ENCODE data around the gene PPL. TPM values are rescaled to one million over a fixed set of nuclear protein-coding genes. Genes with fewer than 3 reads are reported as not detected.

Gene PPL
- total and polyA plus RNA-seq, 2 of the 8 experiments (the other 6 are each of a cell fraction or from before 2014, with no cell fraction given) = 11.3 to 29.5 TPM

DNA sequence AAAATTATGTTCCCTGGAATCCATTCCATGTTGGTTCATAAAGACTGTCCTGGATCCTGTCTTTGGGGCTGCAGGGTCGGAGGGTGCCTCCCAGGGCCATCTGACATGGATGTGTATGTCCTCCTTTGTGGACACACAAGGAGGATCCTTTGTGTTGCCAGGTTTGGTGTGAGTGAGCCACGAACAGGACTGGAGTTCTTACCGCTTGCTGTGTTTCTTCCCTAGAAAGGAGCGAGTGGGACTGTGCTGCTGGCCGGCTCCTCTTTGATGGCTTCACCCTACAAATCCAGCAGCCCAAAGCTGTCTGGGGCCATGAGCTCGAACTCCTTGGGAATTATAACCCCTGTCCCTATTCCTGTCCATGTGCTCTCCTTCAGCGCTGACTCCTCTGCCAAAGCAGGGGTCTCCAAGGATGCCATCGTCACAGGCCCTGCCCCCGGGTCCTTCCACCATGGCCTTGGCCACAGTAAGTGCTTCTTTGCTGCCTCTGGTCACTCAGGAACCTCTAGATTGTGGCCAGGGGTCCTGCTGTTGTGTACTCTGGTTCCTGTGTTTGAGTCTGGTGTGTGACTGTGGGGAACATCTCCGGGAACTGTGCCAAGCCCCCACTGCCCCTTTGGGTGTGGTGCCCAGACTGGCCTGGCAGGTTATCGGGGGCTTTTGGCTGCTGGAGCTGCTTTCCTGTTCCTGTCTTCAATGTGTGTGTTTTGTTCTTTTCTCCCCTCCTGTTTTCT lies 60.1 kb downstream of the PPL start:
- Histone ChIP-seq H2BK20ac (ENCODE audit: low read length) (no peak overlapping the region), H3K14ac (ENCODE audit: insufficient read length) (no peak overlapping the region), H4K20me1 (replicated peaks in 1 of 2; ENCODE audit: control insufficient read depth in 1 of 2, insufficient read depth in 2 of 2, low read length in 2 of 2) (peaks cover 0 to 4% of the 10 kb centered on the region in 2 experiments), H3K79me2 (ENCODE audit: control insufficient read depth in 1 of 2, insufficient read depth in 2 of 2, low read length in 2 of 2) (no peaks in the 10 kb centered on the region), H3K23ac (ENCODE audit: insufficient read length) (no peak overlapping the region), H3K9me3 (ENCODE audit: insufficient read depth in 2 of 2, low read depth in 1 of 2, low read length in 1 of 2) (no peaks in the 10 kb centered on the region), H4K8ac (ENCODE audit: extremely low read depth, insufficient read depth, low read length) (no peak overlapping the region), H2BK12ac (ENCODE audit: low read depth, low read length) (no peak overlapping the region), H4K91ac (replicated peaks; ENCODE audit: insufficient read length, low read length) (no peak overlapping the region), H3K27me3 (replicated peaks in 1 of 4; ENCODE audit: control insufficient read depth in 3 of 4, extremely low read depth in 1 of 4, insufficient read depth in 3 of 4, low read length in 3 of 4) (no peaks in the 10 kb centered on the region), H2BK5ac (ENCODE audit: low read depth, low read length) (no peak overlapping the region), H3K36me3 (ENCODE audit: control insufficient read depth in 2 of 4, insufficient read depth in 4 of 4, low read length in 3 of 4) (peaks cover 39 to 89% (median 70%) of the 10 kb centered on the region in 4 experiments), H2AK5ac (ENCODE audit: low read depth, low read length) (no peak overlapping the region), H3K4me2 (ENCODE audit: insufficient read depth in 1 of 2, low read depth in 2 of 2, low read length in 2 of 2) (no peak overlapping the region), H3K4ac (replicated peaks; ENCODE audit: insufficient read length, low read depth, low read length) (no peak overlapping the region), H3K56ac (replicated peaks; ENCODE audit: insufficient read length, low read depth, low read length) (no peak overlapping the region), H2BK15ac (ENCODE audit: low read length) (no peak overlapping the region), H2BK120ac (replicated peaks; ENCODE audit: low read depth, low read length) (no peak overlapping the region), H3K9ac (replicated peaks in 1 of 4; ENCODE audit: extremely low read depth in 1 of 4, low read depth in 3 of 4, low read length in 3 of 4) (no peak overlapping the region), H3K4me3 (ENCODE audit: extremely low read depth in 1 of 4, insufficient read depth in 2 of 4, low read depth in 3 of 4, low read length in 4 of 4) (no peak overlapping the region), H3K18ac (ENCODE audit: extremely low read depth, low read length) (no peak overlapping the region), H3K79me1 (ENCODE audit: low read depth, low read length) (no peaks in the 10 kb centered on the region), H3K4me1 (replicated peaks in 1 of 4; ENCODE audit: control insufficient read depth in 3 of 4, insufficient read depth in 4 of 4, low read length in 3 of 4) (no peaks in the 10 kb centered on the region), H4K5ac (ENCODE audit: insufficient read length, low read depth, low read length) (no peak overlapping the region), H2AFZ (ENCODE audit: low read length) (no peak overlapping the region), H3K23me2 (ENCODE audit: low read depth, low read length) (no peaks in the 10 kb centered on the region), H3K27ac (ENCODE audit: low read depth, low read length) (no peak overlapping the region)
- CTCF ChIA-PET (ENCODE audit: partially characterized antibody) = interaction anchor here (1.2 to 1.6 kb wide), 2 partner anchors 11 to 80 kb away, joined by 3 to 4 read pairs; no protein-coding TSS in a partner anchor
- 91% methylated on average over 11 of the region's 11 CpGs; no CpG with 5 or more reads in 1 of the 2 experiments for WGBS, 2 experiments (ENCODE audit: extremely low coverage in 1 of 2, insufficient coverage in 1 of 2, insufficient read length in 1 of 2, insufficient replicate concordance in 2 of 2, low coverage in 1 of 2, low lambda C conversion rate in 2 of 2, missing lambda C conversion rate in 1 of 2)
- FAIRE-seq (no peak), DNase-seq (ENCODE audit: low read depth in 1 of 2, low spot score in 2 of 2) (no peak)
- TF ChIP-seq TAF7 (optimal IDR thresholded peaks at IDR 0.05; ENCODE audit: borderline replicate concordance, low read depth, low read length) (no peak), SUZ12 (IDR thresholded peaks at IDR 0.05; ENCODE audit: low read length) (no peak), MAX (IDR thresholded peaks at IDR 0.05) (no peak), BCL11A (IDR thresholded peaks at IDR 0.05; ENCODE audit: low read depth in 2 of 2, low read length in 2 of 2) (no peak), POU5F1 (IDR thresholded peaks at IDR 0.05; ENCODE audit: low read depth, low read length) (no peak), SIX5 (IDR thresholded peaks at IDR 0.05; ENCODE audit: low read depth, low read length) (no peak), SRF (IDR thresholded peaks at IDR 0.05; ENCODE audit: low read depth, low read length) (no peak), SP4 (IDR thresholded peaks at IDR 0.05; ENCODE audit: low read length) (no peak), TBP (IDR thresholded peaks at IDR 0.05; ENCODE audit: low read depth, low read length) (no peak)
- POLR2A ChIA-PET (ENCODE audit: partially characterized antibody) = no interaction called here

Measured in H1 (cell line).